HCT116 (cell line): ENCODE data around the gene CTNNAL1.

ENCODE experiments used
- CEBPB ChIP-seq: IDR thresholded peaks from 2 replicates; pipeline ENCODE4 v1.6.1; 2012; ENCODE audit warnings: low read depth
- CTCF ChIP-seq, 3 experiments: fragments of 200-600 bp in 1 of 3; sonication (generic) in 1 of 3; IDR thresholded peaks in 2 of 3; conservative IDR thresholded peaks in 1 of 3; 2 replicates each; pipeline ENCODE4 v1.5.1; 2012 to 2017; ENCODE audit warnings: low read depth in 2 of 3, low read length in 2 of 3, antibody characterized with exemption in 1 of 3, borderline replicate concordance in 1 of 3, control low read depth in 1 of 3, mild to moderate bottlenecking in 1 of 3, mixed read lengths in 1 of 3, mixed run types in 1 of 3, moderate library complexity in 1 of 3; ENCODE audit not compliant: insufficient read depth in 1 of 3
- EZH2 ChIP-seq: fragments of 200-600 bp; sonication (generic); IDR thresholded peaks from 2 replicates; pipeline ENCODE4 v1.6.1; 2017; ENCODE audit warnings: antibody characterized with exemption, mixed run types
- EZH2phosphoT487 ChIP-seq: fragments of 200-600 bp; IDR thresholded peaks from 2 replicates; pipeline ENCODE4 v1.6.1; 2018; ENCODE audit warnings: antibody characterized with exemption, borderline replicate concordance
- FOSL1 ChIP-seq: IDR thresholded peaks from 2 replicates; pipeline ENCODE4 v1.6.1; 2012; ENCODE audit warnings: low read depth
- POLR2A ChIP-seq: IDR thresholded peaks from 2 replicates; pipeline ENCODE4 v1.7.0; 2011; ENCODE audit warnings: borderline replicate concordance; ENCODE audit not compliant: insufficient read depth, insufficient read length; ENCODE audit errors: extremely low read depth
- SP1 ChIP-seq: IDR thresholded peaks from 2 replicates; pipeline ENCODE4 v1.6.1; 2012; ENCODE audit warnings: low read depth
- SRF ChIP-seq: IDR thresholded peaks from 2 replicates; pipeline ENCODE4 v1.6.1; 2012; ENCODE audit warnings: low read depth
- ZFX ChIP-seq: fragments of 450-650 bp; IDR thresholded peaks from 2 replicates; pipeline ENCODE4 v1.6.1; 2017
- TF ChIP-seq, protein P1 (sequence below): IDR thresholded peaks from 2 replicates; pipeline ENCODE4 v1.6.1; 2012
- TF ChIP-seq, protein P2 (sequence below): IDR thresholded peaks from 2 replicates; pipeline ENCODE4 v1.6.1; 2012; ENCODE audit warnings: low read depth

DNA sequence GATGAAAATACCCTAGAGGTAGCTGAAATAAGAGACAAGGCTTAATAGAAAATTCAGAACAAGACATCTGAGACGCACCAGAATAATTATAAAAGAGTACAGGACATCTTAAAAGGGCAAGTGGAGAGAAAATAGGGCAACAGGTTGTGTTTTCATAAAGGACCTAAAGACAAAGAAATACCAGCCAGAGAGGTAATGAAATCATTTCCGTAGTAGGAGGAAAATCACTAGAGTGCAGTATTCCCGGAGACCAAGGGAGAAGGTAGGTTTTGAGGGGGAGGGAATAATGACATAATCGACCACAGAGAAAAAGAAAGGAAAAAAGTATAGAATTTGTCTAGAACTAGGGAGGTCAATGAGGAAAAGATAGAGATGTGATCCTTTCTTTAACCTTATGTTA lies 26.2 kb upstream of the CTNNAL1 start:
- no peak for TF ChIP-seq CTCF (IDR thresholded peaks at IDR 0.05 in 2 of 3, conservative IDR thresholded peaks at IDR 0.05 in 1 of 3; ENCODE audit: borderline replicate concordance in 1 of 3, insufficient read depth in 1 of 3, low read depth in 2 of 3, low read length in 2 of 3)
- TF ChIP-seq POLR2A = no peak
- no peak for TF ChIP-seq EZH2
- TF ChIP-seq, protein P1, sequence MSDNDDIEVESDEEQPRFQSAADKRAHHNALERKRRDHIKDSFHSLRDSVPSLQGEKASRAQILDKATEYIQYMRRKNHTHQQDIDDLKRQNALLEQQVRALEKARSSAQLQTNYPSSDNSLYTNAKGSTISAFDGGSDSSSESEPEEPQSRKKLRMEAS = no peak
- no peak for TF ChIP-seq FOSL1
- TF ChIP-seq, protein P2, sequence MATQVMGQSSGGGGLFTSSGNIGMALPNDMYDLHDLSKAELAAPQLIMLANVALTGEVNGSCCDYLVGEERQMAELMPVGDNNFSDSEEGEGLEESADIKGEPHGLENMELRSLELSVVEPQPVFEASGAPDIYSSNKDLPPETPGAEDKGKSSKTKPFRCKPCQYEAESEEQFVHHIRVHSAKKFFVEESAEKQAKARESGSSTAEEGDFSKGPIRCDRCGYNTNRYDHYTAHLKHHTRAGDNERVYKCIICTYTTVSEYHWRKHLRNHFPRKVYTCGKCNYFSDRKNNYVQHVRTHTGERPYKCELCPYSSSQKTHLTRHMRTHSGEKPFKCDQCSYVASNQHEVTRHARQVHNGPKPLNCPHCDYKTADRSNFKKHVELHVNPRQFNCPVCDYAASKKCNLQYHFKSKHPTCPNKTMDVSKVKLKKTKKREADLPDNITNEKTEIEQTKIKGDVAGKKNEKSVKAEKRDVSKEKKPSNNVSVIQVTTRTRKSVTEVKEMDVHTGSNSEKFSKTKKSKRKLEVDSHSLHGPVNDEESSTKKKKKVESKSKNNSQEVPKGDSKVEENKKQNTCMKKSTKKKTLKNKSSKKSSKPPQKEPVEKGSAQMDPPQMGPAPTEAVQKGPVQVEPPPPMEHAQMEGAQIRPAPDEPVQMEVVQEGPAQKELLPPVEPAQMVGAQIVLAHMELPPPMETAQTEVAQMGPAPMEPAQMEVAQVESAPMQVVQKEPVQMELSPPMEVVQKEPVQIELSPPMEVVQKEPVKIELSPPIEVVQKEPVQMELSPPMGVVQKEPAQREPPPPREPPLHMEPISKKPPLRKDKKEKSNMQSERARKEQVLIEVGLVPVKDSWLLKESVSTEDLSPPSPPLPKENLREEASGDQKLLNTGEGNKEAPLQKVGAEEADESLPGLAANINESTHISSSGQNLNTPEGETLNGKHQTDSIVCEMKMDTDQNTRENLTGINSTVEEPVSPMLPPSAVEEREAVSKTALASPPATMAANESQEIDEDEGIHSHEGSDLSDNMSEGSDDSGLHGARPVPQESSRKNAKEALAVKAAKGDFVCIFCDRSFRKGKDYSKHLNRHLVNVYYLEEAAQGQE = no peak
- TF ChIP-seq SRF = no peak
- no peak for TF ChIP-seq ZFX
- TF ChIP-seq CEBPB = no peak
- no peak for TF ChIP-seq EZH2phosphoT487
- no peak for TF ChIP-seq SP1
